K562 (cell line): Measurements from ENCODE around the gene RCL1. TPM values are rescaled to one million over a fixed set of nuclear protein-coding genes. Genes with fewer than 3 reads are reported as not detected.

Experiments
- BRD4 ChIP-seq: fragments of 200-600 bp; sonication (generic); IDR thresholded peaks from 2 replicates; pipeline ENCODE4 v1.6.1; 2017; ENCODE audit warnings: inconsistent platforms
- DMBX1 ChIP-seq: fragments of 250-450 bp; sonication (Bioruptor Pico); IDR thresholded peaks from 2 replicates; pipeline ENCODE4 v1.8.0; 2022; ENCODE audit warnings: inconsistent platforms, mild to moderate bottlenecking, moderate library complexity, borderline replicate concordance
- EGR1 ChIP-seq: fragments of 450-650 bp; conservative IDR thresholded peaks from 2 replicates; pipeline ENCODE4 v1.6.1; 2017; ENCODE audit warnings: mild to moderate bottlenecking
- ELF1 ChIP-seq: fragments of 200-800 bp; sonication (Bioruptor generic); IDR thresholded peaks from 2 replicates; pipeline ENCODE4 v1.6.1; 2016; ENCODE audit warnings: missing genetic modification characterization, missing compliant biosample characterization
- EP400 ChIP-seq: fragments of 450-650 bp; IDR thresholded peaks from 2 replicates; pipeline ENCODE4 v1.6.1; 2017; ENCODE audit warnings: antibody characterized with exemption, mild to moderate bottlenecking, moderate library complexity
- MXI1 ChIP-seq: IDR thresholded peaks from 2 replicates; pipeline ENCODE4 v1.6.1; 2011; ENCODE audit warnings: low read depth, mild to moderate bottlenecking, improper control_type of control experiment, low read length
- RBM17 ChIP-seq: fragments of 200-400 bp; formaldehyde crosslinking; IDR thresholded peaks from 2 replicates; pipeline ENCODE4 v1.6.1; 2017; ENCODE audit warnings: low read depth, mild to moderate bottlenecking, low read length, borderline replicate concordance
- SAFB ChIP-seq: fragments of 200-400 bp; formaldehyde crosslinking; IDR thresholded peaks from 2 replicates; pipeline ENCODE4 v1.6.1; 2017; ENCODE audit warnings: low read depth, low read length, borderline replicate concordance
- SIRT6 ChIP-seq: IDR thresholded peaks from one replicate; pipeline ENCODE4 v1.6.1; 2012; ENCODE audit warnings: low read depth, mild to moderate bottlenecking, control low read depth, inconsistent platforms, low read length, moderate library complexity
- SP1 ChIP-seq: sonication (generic); formaldehyde crosslinking; IDR thresholded peaks from 2 replicates; pipeline ENCODE4 v1.8.1; 2022; ENCODE audit warnings: mild to moderate bottlenecking, missing genetic modification reagents
- polyA plus RNA-seq, 8 experiments: library from polyadenylated mRNA; depleted of rRNA in 4 of 8; stranded (reverse) in 5 of 8; unstranded in 3 of 8; fragments of >200 nt; fragmentation: Nextera tagmentation in 2 of 8; fragmentation: Illumina TruSeq in 1 of 8; extraction: Ambion mirVana in 2 of 8; extraction: Trizol in 1 of 8; gene quantifications; 2 replicates each; pipeline versions ENCODE4 v1.2.1 to v1.2.3, GENCODE V29; 2011 to 2014; ENCODE audit warnings: inconsistent platforms in 1 of 8, missing spikeins in 1 of 8
- total RNA-seq, 7 experiments: library from RNA; depleted of rRNA in 6 of 7; stranded (reverse); fragments of >200 nt in 6 of 7; fragmentation: Illumina TruSeq in 2 of 7; extraction: Trizol in 2 of 7; gene quantifications; 2 replicates each; pipeline versions ENCODE4 v1.2.1 to v1.2.3, GENCODE V29; 2011 to 2021; ENCODE audit warnings: low replicate concordance in 1 of 7
- TF ChIP-seq, protein P1 (sequence below): fragments of 200-800 bp; sonication (Bioruptor generic); IDR thresholded peaks from 2 replicates; pipeline ENCODE4 v1.6.1; 2016; ENCODE audit warnings: missing genetic modification characterization, missing compliant biosample characterization
- TF ChIP-seq, protein P2 (sequence below): sonication (generic); formaldehyde crosslinking; IDR thresholded peaks from 2 replicates; pipeline ENCODE4 v1.8.1; 2022; ENCODE audit warnings: missing genetic modification reagents
- TF ChIP-seq, protein P3 (sequence below): fragments of 450-650 bp; conservative IDR thresholded peaks from 2 replicates; pipeline ENCODE4 v1.6.1; 2016; ENCODE audit warnings: missing genetic modification characterization, low read depth, mild to moderate bottlenecking, control low read depth, missing compliant biosample characterization
- TF ChIP-seq, protein P4 (sequence below): fragments of 200-800 bp; sonication (Bioruptor generic); IDR thresholded peaks from 2 replicates; pipeline ENCODE4 v1.6.1; 2017; ENCODE audit warnings: missing genetic modification characterization, missing compliant biosample characterization
- TF ChIP-seq, protein P5 (sequence below): fragments of 250-450 bp; sonication (Bioruptor Pico); IDR thresholded peaks from 2 replicates; pipeline ENCODE4 v1.4.0; 2020; ENCODE audit warnings: borderline replicate concordance
- TF ChIP-seq, protein P6 (sequence below): fragments of 250-450 bp; sonication (Bioruptor Pico); IDR thresholded peaks from 2 replicates; pipeline ENCODE4 v1.4.0; 2020

RCL1 gene
- total and polyA plus RNA-seq, 9 of the 15 experiments (the other 6 are each of a cell fraction or from before 2014, with no cell fraction given) = 24.0 to 67.7 (median 38.6) TPM

DNA sequence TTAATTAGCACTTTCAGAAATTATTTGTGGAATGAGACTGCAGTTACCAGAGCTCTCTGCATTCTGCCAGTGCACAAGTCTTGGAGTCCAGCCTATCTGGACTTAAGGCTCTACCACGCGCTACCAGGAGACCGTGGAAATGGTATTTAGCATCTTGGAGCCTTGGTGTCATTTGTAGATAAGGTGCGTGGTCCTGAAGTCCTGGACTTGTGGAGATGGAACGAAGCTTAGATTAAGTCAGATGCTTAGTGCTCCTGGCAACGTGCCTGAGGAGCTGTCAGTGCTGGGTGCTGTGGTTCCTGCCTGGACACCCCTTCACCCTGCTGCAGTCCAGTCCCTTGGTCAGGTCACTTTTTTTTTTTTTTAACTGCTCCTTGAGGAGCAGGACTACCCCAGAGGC lies 59.7 kb downstream of the RCL1 start (continued):
- TF ChIP-seq, protein P1, sequence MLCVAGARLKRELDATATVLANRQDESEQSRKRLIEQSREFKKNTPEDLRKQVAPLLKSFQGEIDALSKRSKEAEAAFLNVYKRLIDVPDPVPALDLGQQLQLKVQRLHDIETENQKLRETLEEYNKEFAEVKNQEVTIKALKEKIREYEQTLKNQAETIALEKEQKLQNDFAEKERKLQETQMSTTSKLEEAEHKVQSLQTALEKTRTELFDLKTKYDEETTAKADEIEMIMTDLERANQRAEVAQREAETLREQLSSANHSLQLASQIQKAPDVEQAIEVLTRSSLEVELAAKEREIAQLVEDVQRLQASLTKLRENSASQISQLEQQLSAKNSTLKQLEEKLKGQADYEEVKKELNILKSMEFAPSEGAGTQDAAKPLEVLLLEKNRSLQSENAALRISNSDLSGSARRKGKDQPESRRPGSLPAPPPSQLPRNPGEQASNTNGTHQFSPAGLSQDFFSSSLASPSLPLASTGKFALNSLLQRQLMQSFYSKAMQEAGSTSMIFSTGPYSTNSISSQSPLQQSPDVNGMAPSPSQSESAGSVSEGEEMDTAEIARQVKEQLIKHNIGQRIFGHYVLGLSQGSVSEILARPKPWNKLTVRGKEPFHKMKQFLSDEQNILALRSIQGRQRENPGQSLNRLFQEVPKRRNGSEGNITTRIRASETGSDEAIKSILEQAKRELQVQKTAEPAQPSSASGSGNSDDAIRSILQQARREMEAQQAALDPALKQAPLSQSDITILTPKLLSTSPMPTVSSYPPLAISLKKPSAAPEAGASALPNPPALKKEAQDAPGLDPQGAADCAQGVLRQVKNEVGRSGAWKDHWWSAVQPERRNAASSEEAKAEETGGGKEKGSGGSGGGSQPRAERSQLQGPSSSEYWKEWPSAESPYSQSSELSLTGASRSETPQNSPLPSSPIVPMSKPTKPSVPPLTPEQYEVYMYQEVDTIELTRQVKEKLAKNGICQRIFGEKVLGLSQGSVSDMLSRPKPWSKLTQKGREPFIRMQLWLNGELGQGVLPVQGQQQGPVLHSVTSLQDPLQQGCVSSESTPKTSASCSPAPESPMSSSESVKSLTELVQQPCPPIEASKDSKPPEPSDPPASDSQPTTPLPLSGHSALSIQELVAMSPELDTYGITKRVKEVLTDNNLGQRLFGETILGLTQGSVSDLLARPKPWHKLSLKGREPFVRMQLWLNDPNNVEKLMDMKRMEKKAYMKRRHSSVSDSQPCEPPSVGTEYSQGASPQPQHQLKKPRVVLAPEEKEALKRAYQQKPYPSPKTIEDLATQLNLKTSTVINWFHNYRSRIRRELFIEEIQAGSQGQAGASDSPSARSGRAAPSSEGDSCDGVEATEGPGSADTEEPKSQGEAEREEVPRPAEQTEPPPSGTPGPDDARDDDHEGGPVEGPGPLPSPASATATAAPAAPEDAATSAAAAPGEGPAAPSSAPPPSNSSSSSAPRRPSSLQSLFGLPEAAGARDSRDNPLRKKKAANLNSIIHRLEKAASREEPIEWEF (CRISPR knock-in tag) = no peak
- TF ChIP-seq, protein P2, sequence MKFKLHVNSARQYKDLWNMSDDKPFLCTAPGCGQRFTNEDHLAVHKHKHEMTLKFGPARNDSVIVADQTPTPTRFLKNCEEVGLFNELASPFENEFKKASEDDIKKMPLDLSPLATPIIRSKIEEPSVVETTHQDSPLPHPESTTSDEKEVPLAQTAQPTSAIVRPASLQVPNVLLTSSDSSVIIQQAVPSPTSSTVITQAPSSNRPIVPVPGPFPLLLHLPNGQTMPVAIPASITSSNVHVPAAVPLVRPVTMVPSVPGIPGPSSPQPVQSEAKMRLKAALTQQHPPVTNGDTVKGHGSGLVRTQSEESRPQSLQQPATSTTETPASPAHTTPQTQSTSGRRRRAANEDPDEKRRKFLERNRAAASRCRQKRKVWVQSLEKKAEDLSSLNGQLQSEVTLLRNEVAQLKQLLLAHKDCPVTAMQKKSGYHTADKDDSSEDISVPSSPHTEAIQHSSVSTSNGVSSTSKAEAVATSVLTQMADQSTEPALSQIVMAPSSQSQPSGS (CRISPR knock-in tag) = no peak
- no peak for TF ChIP-seq SIRT6
- no peak for TF ChIP-seq EGR1
- no peak for TF ChIP-seq EP400
- TF ChIP-seq, protein P3, sequence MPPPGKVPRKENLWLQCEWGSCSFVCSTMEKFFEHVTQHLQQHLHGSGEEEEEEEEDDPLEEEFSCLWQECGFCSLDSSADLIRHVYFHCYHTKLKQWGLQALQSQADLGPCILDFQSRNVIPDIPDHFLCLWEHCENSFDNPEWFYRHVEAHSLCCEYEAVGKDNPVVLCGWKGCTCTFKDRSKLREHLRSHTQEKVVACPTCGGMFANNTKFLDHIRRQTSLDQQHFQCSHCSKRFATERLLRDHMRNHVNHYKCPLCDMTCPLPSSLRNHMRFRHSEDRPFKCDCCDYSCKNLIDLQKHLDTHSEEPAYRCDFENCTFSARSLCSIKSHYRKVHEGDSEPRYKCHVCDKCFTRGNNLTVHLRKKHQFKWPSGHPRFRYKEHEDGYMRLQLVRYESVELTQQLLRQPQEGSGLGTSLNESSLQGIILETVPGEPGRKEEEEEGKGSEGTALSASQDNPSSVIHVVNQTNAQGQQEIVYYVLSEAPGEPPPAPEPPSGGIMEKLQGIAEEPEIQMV (tag) = no peak
- TF ChIP-seq, protein P4, sequence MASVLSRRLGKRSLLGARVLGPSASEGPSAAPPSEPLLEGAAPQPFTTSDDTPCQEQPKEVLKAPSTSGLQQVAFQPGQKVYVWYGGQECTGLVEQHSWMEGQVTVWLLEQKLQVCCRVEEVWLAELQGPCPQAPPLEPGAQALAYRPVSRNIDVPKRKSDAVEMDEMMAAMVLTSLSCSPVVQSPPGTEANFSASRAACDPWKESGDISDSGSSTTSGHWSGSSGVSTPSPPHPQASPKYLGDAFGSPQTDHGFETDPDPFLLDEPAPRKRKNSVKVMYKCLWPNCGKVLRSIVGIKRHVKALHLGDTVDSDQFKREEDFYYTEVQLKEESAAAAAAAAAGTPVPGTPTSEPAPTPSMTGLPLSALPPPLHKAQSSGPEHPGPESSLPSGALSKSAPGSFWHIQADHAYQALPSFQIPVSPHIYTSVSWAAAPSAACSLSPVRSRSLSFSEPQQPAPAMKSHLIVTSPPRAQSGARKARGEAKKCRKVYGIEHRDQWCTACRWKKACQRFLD (CRISPR knock-in tag) = peak; percentile 63; the same call in 1 of the 2 replicates
- no peak for TF ChIP-seq SP1 (CRISPR knock-in tag)
- TF ChIP-seq, protein P5, sequence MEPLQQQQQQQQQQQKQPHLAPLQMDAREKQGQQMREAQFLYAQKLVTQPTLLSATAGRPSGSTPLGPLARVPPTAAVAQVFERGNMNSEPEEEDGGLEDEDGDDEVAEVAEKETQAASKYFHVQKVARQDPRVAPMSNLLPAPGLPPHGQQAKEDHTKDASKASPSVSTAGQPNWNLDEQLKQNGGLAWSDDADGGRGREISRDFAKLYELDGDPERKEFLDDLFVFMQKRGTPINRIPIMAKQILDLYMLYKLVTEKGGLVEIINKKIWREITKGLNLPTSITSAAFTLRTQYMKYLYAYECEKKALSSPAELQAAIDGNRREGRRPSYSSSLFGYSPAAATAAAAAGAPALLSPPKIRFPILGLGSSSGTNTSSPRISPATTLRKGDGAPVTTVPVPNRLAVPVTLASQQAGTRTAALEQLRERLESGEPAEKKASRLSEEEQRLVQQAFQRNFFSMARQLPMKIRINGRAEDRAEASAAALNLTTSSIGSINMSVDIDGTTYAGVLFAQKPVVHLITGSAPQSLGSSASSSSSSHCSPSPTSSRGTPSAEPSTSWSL (CRISPR knock-in tag) = no peak
- peak; percentile 82 for TF ChIP-seq DMBX1
- TF ChIP-seq BRD4 = no peak
- no peak for TF ChIP-seq RBM17
- no peak for TF ChIP-seq SAFB
- no peak for TF ChIP-seq MXI1
- TF ChIP-seq, protein P6, sequence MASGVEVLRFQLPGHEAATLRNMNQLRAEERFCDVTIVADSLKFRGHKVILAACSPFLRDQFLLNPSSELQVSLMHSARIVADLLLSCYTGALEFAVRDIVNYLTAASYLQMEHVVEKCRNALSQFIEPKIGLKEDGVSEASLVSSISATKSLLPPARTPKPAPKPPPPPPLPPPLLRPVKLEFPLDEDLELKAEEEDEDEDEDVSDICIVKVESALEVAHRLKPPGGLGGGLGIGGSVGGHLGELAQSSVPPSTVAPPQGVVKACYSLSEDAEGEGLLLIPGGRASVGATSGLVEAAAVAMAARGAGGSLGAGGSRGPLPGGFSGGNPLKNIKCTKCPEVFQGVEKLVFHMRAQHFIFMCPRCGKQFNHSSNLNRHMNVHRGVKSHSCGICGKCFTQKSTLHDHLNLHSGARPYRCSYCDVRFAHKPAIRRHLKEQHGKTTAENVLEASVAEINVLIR (CRISPR knock-in tag) = no peak
- TF ChIP-seq ELF1 (tag) = no peak
